GM21390 (cell line): Measurements from ENCODE around the gene HIBCH.

Source experiments
- ATAC-seq: cut with Tn5 transposase; IDR thresholded peaks from one replicate; pipeline ENCODE4 v1.9.1; 2021; ENCODE audit not compliant: unreplicated experiment

HIBCH gene

DNA sequence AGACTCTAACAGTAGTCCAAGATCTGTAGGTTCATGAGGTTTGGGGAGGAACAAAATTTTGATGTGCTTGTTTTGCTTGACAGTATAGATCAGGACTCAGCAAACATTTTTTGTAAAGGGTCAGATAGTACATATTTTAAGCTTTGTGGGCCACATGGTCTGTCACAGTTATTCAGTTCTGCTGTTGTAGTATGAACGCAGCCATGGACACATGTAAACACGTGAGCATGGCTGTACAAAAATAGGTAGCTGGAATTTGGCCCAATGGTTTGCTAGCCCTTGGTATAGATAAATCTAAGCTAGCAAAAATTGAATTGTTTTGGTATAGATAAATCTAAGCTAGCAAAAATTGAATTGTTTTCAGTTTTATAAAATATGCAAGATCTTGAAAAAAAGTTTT, 120.5 kb downstream of the HIBCH start:
- ATAC-seq: no peak

DNA sequence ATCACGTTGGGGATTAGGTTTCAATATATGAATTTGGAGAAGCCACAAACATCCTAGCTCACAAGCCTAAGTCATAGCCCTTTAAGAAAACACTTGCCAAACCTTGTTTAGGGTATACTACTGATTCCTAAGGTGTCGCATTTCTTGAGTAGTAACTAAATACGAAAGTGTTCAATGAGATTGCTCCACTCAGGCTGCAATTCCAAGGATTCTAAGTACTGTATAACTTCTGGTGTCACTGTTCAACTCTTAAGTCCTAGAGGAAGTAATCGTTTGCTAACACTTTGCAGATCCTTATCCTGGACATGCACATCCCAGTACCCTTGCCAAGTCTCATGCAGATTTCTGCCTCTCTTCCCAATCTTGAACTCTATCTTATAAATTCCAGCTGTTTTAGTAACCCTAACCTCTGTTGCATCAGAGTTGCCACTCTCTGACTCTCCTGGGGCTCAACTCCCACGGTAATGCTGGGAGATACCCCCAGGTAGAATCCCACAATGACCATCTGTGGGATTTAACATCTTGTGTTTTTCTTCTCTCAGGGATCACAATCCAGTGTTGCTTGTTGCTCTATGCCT, 122.4 kb downstream of the HIBCH start:
- no peak for ATAC-seq

DNA sequence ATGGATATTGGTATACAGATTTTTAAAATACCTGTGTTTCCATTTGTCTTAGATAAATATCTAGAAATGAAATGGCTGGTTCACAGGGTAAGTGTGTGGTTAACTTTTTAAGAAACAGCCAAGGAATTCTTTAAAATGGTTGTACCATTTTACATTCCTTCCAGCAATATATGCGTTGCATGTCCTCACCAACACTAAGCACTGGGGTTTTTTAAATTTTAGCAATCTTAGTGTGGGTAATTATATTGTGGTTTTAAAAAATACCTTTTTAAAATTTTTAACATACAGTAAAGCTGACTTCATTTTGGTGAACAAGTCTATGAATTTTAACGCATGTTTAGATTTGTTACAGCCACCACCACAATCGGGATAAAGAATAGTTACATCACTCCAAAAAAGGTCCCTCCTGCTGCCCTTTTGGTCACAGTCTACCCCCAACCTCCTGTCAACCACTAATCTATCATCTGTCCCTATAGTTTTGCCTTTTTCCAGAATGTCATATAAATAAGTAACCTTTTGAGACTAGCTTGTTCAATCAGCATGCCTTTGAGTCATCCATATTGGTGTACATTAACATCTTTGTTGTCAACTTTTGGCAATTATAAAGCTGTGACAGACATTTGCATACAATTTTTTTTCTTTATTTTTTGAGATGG, 129.0 kb downstream of the HIBCH start:
- no peak for ATAC-seq

DNA sequence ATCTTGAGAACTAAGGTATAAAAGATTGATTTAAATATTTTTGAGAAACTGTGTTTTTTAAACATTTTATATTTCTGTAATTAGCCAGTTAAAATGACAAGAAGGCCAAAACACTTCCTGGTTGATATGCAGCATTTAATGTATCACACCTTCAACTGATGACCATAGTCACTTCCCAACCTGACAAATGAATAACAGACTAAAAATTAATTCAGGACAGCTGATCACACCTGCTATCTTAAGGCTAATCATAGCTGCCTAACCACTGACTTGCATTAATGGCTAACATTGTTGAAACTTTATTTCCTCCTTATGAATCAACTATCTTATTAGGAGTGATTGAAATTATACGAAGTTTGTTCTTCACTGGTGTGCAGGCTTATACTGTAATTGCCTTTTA, 131.3 kb downstream of the HIBCH start:
- ATAC-seq: no peak

DNA sequence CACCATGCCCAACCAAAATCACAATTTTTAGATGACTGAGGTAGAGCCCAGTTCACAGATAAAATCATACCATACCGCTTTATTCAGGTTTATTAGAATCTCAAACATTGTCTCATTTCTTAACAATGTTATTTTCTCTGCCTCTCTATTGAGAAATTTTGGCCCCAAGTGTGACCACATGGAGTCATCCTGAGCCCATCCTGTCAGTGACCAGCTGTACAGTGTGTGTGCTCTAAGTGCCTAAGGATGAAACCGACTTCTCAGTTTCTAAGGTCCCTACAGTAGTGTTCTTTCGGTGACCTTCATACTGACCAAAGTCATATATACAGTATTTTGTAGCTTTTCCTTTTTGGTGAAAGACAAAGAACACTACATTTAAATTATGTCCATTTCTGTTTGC, 133.4 kb downstream of the HIBCH start:
- ATAC-seq: no peak

DNA sequence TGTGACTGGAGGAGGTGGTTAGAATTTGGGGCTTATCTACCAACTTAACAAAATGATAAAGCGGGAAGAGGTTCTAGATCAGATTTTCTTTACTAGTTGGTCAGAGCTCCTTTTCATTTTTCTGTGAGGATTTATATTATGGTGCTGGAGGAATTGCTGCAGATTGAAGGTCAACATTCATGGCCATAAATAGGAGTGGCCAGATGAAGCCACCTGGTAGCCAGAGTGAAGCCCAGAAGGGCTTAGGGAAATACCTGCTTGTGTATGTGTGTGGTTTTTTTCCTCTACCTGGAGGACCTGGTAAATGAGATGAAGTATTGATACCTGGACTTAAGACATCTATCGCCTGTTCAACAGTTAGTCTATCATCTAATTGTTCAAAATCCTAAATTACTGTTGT, 134.2 kb downstream of the HIBCH start:
- ATAC-seq: no peak

DNA sequence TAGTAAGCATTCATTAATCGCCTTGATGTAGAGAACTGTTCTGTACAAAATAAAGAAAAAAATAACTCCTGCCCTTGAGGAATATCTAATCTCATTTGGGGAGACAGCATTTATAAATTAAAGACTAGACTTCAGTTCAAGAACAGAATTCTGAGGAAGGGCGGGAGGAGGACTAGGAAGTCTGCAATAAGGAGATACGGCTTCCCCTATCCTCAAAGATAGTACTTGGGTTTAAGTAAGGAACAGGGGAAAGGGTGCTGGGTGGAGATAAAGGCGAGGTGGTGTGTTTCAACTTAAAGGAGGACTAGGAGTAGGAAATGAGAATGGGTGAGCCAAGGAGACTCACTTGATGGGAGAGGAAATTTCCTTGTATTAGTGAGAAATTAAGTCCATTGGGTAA, 135.2 kb downstream of the HIBCH start:
- no peak for ATAC-seq

DNA sequence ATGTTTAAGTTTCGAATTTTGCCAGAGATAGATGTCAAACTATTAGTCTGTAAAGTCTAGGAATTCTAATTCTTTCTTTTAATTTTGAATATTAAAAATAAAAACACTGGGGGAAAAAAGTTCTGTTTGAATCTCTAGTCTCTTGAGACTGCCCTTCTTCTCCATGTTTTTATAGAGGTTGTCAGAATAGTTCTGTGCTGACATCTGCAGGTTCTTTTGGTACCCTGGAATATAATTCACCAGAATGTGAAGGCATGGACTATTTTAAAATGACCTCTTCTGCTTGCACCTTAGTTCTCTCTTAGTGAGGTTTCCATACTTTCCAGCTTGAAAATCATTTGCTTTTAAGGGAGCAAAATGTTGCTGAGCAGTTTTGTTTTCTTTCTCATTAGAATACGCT, 136.1 kb downstream of the HIBCH start:
- no peak for ATAC-seq

DNA sequence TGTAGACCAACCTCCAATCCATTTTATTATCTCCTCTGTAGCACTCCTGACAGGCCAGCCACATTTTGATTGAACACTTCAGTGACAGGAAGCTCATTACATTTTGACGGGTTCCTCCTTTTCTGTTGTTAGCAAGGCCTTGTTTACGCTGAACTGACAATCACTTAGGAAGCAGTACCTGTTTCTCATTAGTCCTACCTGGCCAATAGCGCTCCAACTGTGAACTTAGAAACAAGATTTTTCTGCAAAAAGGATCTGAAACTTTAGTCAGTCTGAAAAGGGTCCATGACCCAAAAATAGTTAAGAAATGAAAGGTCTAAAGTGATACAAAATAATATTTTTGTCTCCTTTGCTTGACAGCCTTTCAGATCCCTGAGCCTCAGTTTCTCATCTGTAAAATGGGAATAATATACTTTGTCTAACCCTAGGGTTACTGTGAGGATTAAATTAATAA, 137.5 kb downstream of the HIBCH start:
- peak; percentile 35 for ATAC-seq

DNA sequence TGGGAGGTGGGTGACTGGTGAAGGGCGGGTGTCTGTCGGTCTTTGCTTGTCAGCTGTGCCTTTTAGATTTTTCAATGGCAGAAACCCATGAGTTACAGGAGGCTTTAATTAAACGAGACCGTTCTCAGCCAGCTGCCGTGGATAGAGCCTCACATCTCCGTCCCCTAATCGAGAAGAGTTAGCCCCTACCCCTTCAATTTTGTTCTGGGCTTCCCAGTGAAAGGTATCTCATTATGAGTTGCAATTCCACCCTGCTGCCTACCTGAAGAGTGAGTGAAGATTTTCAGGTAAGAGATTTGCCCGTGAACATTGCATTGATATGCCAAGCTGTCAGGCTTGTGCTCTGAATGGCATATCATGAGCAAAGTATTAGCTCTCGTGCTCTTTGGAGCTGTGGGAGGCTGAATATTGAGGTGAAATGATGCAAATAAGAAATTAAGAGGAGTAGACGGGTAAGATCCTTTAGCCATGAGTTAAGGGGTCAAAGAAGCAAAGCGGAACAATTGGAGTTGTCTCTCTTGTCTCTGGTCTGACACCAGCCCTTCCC, 138.4 kb downstream of the HIBCH start:
- ATAC-seq: no peak

DNA sequence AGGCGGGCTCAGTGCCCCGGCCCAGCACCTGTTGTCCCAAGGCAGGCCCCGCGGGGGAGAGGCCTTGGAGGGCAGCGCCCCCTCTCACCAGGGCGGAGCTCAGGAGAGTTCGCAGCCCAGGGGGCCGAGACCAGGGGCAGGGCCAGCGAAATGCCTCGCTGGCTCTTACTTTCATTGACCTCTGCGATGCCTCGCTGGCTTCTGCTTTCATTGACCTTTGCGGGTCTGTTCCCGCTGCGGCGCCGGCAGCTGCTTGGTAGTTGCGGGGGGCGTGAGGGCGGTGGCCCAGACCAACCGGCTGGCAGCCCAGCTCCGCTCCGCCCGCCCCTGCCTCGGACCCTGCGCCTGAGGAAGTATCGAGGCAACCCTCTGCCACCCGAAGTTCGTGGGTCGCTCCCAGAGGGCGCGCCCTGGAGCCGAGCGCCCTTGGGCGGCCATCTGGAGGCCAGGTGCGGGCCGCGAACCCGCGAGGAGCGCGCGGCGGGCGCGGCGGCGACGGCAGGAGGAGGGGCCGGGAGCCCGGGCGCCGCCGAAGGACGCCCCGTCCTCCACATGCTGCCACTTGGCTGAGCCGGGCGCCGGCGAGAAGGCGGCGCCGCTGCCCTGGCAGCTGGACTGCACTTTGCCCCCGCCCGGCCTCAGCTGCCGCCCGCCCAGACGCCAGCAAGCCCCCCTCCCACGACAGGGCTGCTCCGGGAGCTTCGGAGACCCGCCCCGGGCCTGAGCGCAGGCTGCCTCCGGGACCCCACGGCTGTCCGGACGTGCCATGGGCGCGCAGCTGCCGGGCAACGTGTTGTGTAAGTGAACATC, 139.1 kb downstream of the HIBCH start:
- ATAC-seq: peak; percentile 77

DNA sequence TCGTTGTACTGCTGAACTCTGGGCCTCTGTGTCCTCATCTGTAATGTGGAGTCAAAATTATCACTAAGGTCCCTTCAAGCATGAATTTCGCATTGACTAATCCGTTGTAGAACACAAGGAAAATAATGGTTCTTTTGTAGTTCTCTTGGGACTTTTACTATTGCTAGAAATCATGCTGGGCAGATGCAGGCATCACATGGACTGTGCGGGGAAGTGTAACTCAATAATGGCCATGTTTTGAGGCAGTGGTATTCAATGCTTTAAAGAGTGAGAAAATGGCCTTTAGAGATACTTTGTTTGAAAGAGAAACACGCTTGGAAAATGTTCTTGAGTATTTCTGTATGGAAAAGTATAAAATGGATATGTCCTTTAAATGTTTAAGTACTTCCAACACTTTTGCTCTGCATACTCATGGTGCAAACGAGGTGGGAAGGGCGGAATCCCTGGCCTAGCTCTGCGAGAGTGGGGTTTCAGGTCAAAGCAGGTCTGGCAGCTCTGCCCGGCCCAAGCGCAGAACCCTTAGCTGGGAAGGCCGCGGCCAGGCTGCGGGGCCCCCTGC, 139.8 kb downstream of the HIBCH start:
- no peak for ATAC-seq

DNA sequence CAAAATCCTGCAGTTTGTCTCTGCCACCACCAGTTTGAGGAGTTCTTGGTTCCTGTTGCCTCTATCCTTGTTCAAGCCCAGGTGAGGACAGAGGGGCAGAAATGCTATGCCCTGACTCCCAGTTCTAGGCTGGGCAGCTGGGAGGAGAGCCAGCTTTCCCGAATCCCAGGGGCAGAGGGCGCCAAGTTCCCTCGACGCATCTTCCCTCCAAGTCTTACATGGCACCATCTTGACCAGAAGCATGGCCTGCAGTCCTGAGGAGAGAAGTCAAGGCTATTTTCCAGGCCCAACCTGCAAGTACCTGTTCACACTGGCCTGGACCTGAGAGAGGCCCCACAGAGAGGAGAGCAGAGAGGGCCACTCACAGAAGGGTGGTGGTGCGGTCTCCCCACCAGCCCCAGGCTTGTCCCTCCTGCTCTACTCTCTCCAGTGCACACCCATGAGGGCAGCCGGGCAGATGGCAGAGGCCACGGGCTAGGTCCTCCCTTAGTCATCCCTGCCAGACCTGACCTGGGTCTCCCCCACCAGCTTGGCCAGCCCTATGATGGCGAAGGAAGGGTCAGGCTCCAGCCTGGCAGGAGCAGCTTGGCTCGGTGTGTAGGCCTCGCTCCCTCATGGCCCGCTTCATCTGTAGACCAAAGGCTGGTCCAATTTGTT, 141.4 kb downstream of the HIBCH start:
- ATAC-seq: no peak

DNA sequence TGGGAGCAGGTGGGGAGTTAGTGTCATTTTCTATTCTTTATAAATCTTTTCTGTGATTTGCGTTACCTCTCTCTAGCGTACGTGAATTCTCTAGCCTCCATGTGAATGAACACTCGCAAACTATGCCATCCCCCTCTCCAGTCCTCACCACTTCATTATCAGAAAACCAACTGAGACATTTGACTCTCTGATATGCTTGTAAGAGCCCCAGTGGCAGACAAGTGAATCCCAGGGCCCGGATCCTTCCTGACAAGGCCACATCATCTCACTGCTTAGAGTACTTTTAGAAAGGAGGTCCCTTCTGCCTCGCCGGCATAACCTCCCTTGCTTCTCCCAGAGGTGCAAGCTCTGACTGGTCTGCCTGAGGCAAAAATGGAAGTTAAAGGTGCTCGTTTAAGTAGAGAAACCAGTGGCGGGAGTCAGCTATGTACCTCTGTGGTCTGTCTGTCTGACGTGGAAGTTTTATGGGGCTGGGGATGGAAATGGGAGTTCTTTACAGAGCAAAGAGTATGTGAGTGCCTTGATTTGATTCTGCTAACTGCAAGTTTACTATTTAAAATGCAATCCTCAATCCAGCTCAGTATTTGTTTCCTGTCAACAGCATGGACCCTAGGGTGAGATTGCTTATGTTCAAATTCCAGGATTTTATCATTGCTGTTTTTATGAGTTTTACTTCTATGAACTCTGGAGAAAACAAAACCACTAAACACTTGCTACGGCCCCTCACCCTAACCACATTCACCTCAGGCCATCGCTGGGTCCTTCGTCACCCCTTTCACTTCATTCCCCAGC, 142.2 kb downstream of the HIBCH start:
- ATAC-seq: no peak

DNA sequence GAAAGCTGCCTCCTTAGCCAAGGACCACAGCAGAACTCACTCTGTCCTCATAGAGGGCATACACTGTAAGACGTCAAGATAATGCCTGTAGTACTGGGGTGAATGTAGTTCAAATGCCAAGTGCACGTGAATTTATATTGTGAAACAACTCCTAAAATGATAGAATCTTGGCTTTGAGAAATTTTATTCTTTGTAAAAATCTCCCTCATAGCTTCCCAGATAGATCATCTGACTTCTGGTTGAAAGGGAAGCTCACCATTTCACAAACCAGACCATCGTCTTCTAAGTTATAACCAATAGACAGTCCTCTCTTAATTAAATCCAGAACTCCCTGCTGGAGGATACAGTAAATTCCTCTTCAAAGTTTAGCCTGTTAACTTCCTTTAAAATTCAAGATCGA, 146.2 kb downstream of the HIBCH start:
- ATAC-seq: no peak

DNA sequence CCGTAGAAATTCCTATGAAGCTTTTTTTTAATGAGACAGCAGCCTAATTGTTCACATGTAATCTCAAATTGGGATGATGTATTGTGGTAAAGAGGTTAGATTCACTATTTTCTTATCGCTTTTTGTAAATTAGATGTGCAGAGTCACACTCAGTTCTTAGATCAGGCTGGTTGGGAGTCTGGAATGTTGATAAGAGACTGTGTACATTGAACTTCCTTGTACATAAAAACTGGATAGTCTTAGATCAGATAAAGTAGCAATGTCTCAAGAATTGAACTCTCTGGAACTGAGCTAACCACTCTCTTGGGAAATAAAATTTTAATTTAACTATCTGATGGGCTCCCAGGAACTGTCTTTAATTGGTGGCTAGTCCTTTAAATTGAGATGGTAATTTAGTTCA, 149.0 kb downstream of the HIBCH start:
- ATAC-seq: no peak

DNA sequence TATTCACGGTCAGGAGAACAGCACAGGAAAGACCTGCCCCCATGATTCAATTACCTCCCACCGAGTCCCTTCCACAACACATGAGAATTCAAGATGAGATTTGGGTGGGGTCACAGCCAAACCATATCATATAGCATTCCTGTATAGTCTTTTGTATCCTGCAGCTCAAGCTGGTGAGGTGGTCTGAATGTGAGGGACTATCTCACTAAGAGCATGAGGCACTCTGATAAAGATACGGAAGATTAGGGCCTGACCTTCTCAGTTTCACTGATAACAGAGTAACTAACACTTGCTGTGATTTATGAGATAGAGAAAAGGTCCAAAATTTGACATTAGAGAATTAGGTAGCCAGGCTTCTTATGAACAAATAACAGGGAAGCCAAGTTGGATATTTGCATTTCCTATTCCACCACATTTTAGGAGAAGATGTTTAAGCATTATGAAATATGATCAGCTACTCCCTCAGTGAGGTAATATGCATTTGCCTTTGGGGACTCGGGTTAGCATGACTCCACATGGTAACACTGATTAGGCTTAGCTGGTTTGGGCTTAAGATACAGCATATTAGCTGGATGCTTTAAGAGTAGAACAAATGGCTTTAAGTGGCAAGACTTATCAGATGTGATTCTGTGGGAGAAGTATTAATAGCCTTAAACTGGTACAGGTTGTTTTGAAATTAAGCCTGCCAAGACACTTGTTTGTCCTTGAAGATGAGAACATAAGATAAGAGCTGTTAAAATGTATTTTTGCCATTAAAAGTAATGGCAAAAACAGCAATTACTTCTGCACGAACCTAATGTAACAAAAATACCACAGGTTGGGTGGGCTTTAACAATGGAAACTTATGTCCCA, 150.2 kb downstream of the HIBCH start:
- ATAC-seq: no peak

DNA sequence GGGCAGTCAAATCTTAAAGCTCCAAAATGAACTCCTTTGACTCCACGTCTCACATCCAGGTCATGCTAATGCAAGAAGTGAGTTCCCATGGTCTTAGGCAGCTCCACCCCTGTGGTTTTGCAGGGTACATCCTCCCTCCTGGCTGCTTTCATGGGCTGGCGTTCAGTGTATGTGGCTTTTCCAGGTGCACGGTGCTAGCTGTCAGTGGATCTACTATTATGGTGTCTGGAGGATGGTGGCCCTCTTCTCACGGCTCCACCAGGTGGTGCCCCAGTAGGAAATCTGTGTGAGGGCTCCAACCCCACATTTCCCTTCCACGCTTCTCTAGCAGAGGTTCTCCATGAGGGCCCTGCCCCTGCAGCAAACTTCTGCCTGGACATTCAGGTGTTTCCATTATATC, 151.9 kb downstream of the HIBCH start:
- ATAC-seq: no peak

DNA sequence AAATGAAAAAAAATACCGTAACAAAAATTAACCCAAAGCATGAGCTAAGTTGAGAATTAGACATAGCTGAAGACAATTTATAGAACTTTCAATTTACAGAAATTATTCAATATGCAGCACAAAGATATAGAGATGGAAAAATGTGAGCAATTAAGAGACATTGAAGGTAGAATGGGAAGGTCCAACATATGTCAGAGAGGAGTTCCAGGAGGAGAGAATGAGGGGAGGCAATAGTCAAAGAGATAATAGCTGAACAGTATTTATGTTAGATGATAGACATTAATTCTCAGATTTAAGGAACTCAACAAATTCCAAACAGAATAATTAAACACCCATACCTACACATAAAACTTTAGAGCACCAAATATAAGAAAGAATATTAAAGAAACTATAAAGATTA, 154.1 kb downstream of the HIBCH start:
- ATAC-seq: no peak
